Anterior cingulate cortex (tissue), 58 donors: Measurements from ENCODE around the gene BEAN1.
"Not testable (repeated sequence)": the region's sequence is repeated elsewhere in the genome, so short reads cannot be mapped to it uniquely, and the experiment has no call there.

ENCODE experiments used
- DNase-seq, 58 donors: peaks; one replicate each; lab custom pipeline; 2025; lab: John Stamatoyannopoulos, UW

BEAN1 gene

DNA sequence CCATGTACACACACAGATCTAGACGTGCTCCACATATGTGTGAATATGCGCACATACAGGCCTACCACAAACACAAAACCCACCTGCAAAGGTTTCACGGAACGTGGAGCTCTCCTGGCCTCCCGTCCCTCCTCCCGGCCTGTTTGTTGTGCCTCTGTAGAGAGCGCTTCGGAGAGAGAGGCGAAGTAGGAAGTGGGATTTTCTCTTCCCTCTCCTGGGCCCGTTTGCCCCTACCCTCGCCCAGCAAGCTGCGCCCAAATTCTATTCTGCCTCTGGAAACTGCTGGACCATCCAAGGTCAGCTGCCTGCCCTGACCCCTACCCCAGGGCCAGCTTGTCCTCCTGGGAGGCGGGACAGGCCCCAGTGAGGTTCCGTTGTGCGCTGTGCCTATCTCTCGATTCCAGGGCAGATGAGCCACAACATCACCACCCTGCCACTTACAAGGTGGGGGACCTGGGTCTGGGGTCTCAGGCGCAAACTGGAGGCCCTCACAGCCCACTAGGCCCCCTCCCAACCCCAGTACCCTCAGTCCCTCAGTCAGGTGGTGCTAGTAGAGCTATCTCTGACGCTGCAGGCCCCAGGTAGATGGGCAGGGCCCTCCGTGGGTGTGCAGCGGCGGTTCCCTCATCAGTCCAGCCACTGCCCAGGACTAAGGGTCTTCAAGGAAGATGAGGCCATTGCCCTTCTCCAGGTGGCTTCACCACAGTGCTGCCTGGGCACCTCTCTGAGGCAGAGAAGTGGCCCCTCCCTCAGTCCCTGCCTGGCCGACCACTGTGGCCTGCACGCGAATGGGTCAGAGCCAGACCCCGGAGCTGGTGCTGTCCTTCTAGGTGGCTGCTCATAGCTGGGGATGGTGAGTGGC, 54.2 kb downstream of the BEAN1 start:
- DNase-seq: no peak

DNA sequence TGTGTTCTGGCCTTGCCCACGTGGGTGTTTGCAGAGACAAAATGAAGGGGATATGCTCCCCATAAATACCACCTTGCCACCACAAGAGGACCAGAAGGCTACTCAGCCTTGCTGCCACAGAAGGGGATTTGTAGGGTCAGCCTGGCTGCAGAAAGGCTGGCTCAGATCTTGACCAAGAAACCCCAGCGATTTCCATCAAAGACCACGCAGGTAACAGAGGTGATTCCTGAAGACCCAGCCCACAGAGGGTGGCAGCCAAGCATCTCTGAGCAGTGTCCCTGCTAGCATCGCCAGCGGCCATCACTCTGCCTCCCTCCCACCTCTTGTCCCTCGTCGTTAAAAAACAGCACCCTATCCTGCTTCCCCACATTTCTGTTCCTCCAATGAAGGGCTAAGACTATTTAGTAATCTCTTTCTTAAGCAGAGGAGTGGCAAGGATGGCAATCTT, 54.9 kb downstream of the BEAN1 start:
- DNase-seq: no peak

DNA sequence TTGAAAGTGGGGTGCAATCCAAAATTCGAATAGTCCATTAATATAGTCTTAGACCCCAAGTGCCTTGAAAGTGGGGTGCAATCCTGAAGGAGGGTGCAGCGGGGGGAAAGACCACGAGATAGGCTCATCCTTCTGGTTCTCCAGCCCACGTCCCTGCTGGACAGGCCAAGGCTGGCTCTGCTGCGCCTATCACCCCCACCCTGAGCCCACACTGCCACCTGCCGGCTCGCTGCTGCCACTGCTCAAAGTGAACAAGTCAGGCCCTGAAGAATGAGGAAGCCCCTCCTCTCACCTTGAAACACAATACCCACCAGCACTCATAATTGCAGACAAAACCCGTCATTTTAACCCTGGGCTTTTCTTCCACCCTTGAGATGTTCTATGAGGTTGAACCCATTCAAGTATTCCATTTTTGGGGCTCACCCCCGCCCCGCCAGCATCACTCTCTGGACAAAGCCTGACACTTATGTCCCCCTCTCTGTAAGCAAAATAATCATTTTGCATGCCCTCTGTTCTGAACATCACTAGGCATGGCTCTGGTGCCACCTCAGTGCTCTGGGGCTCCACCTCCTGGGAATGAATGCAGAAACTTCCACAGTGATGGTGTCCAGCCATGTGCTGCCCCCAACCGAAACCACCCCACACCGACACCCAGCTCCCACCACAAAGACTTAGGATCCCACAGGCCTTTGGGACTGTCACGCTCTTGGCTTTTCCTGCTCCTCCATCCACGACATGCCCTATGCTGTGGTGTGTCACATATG, 56.8 kb downstream of the BEAN1 start:
- peak in 52 of 58 donors; percentile 13 to 75 (median 48) for DNase-seq

- DNase-seq: no peak
Measured at GRCh38 chr16:66484453-66485213, 57.5 kb downstream of the BEAN1 start.

DNA sequence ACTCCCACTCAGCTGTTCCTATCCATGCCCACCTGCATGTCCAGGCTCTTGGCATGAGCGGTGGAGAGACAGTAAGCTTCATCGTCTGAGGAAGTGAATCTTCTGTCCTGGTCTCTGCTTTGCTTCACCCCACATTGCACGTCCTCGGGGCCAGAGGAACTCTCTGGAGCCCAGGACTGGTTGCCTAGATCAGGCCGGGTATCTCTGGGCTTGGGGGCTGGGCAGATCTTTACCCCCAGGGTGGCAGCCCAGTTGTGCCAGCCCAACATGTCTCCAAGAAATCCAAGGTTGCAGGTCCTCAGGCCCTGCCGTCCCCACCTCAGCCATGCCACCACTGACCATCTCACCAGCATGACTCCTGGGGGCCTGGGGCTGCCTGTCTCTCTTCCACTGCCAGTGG, 58.3 kb downstream of the BEAN1 start:
- no peak for DNase-seq

- DNase-seq: no peak
Measured at GRCh38 chr16:66486199-66486772, 59.2 kb downstream of the BEAN1 start.

GRCh38 chr16:66486773-66487579, 59.9 kb downstream of the BEAN1 start:
- peak in 6 of 58 donors; percentile 19 to 50 (median 28) for DNase-seq

DNA sequence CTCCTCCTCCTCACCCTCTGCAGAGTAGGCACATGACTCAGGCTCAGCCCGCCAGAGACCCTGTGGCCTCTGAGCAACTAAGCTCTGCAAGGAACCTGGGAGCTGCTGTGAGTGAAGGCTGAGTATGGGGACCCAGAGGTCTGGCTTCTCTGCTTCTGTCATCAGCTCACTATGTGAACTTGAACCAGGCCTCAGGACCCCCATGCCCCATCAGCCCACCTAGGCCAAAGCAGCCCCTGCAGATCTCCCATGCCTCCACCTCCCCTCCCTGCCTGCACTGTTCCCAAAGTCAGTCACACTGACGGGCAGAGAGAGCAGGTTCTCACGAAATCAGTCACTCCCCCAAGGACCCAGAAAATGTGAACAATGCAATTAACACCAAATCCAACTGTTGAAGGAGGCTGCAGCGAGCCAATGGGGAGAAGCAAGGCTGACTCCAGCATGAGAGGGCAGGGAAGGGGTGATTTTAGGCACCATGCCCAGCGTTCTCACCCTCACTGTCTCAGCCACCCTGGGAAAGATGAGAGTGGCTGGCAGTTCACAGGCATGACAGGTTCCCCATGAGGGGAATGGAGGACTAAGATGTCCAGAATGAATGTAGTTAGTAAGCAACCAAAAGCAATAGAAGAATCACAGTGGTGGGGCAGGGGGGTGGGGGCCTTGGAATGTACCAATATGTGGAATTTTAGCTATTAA, 60.6 kb downstream of the BEAN1 start:
- DNase-seq: no peak

DNA sequence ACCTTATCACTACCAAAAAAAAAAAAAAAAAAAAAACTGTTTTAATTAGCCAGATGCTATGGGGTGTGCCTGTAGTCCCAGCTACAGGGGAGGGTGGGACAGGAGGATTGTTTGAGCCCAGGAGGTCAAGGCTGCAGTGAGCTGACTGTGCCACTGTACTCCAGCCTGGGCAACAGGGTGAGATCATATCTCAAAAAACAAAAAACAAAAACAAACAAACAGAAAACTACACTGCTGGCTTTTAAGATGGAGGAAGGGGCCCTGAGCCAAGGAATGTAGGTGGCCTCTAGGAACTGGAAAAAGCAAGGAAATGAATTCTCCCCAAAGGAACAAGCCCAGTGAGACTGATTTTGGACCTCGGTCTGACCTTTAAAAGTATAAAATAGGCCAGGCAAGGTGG, 61.4 kb downstream of the BEAN1 start:
- DNase-seq: no peak

DNA sequence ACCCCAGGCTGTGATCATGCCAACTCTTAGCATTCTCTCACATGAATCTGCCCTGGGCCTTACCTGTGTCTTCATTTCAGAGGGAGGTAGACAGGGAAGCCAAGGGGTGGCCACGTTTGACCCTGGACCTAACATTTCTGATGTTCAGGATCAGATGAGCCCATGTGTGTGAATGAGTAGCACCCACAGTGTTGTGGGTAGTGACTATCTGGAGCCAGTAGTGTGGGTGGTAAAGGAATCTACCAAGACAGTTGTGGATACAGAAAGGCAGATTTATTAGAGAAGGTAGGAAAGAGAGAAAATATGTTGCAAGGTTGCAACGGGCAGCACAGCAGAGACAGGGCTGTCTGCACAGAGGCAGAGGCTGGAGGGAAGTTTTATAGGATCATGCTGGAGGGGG, 62.3 kb downstream of the BEAN1 start:
- DNase-seq: no peak

- DNase-seq: no peak
Measured at GRCh38 chr16:66489818-66490217, 62.7 kb downstream of the BEAN1 start.

GRCh38 chr16:66490774-66491715, 64.0 kb downstream of the BEAN1 start:
- DNase-seq: no peak

GRCh38 chr16:66491716-66492064, 64.6 kb downstream of the BEAN1 start:
- DNase-seq: no peak

DNA sequence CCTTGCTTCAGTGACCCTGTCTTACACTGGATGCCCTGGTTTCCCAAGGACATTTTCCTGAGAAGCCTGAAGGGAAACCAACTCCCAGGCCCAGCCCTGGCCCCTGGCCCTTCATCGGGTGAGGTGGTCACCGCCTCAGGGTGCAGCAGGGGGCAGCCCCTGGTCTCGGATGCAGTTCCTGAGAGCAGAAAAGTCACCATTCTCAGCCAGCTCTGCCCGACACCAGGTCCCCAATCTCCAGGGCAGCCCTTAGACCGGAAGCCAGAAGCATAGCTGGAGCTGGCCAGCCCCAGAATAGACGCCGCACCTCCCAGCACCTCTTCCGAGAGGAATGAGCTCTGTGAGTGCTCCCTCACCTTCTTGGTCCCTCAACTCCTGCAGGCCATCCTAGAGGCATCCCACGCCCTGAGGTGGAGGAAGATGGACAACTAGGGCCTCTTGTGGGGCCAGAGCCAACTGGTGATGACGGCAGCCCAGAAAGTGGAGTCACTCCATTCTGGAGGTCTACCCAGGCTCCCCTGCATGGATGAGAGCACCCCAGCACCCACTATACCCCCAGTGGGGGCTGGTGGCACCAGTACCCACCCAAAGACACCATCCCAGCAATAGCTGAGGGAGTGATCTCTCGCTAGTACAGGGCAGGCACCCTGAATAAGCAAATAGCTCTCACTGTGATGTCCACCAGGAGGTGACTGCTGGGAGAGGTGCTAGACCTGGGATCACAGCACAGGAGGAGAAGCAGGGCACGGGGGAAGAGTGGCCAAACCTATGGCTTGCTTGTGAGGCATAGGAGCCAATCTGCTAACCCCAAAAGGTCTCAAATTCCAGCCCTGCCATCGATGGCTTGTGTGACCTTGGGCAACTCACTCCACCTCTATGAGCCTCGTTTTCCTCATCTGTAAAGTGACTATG, 66.7 kb downstream of the BEAN1 start:
- no peak for DNase-seq

DNA sequence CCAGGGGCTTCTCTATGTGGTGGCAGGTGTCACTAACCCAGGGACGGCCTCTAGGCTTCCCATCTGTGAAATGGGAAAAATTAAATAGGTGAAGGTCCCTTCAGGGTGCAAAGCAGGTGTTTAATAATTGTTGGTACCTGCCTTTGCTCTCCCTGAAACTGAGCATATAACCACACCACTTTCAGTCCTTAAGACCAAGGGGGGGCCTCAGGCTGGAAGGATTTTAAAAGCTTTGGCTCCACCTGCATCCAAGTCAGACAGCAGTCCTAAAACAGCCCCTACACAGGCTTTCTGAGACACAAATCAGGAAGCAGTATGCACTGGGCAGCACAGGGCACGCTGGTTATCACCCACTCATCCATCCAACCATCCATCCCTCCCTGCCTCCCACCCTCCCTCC, 67.8 kb downstream of the BEAN1 start:
- no peak for DNase-seq

- DNase-seq: no peak
Measured at GRCh38 chr16:66495440-66495839, 68.3 kb downstream of the BEAN1 start.

- not testable (repeated sequence) for DNase-seq
Measured at GRCh38 chr16:66496226-66496625, 69.1 kb downstream of the BEAN1 start.
